HepG2 (cell line): ENCODE results near the gene BABAM2. TPM values are rescaled to one million over a fixed set of nuclear protein-coding genes. Genes with fewer than 3 reads are reported as not detected.

ENCODE experiments used
- ATAC-seq: fragments of 200-7000 bp; cut with Tn5 transposase; 3 replicates; pipeline ENCODE4 v1.9.1; 2020; ENCODE audit warnings: mild to moderate bottlenecking, moderate library complexity
- BruUV-seq: library from RNA; stranded (reverse); fragments of 400-500 nt; replicated peaks from 2 replicates; lab custom pipeline; 2021; lab: Mats Ljungman, UMichigan
- CTCF ChIA-PET: fragments of 300-600 bp; formaldehyde crosslinking; extraction: SDS; loops from one replicate; lab custom pipeline; 2021; ENCODE audit warnings: low total read pairs, inconsistent platforms, low intra/inter-chr PET ratio; lab: Yijun Ruan, JAX
- POLR2A ChIA-PET: fragments of 350-600 bp; sonication (Branson Sonifier 250); formaldehyde crosslinking; loops from one replicate; lab custom pipeline; 2020; ENCODE audit warnings: antibody characterized with exemption, inconsistent platforms; lab: Yijun Ruan, JAX
- DNase-seq: peaks from one replicate; pipeline ENCODE4 v3.0.0-alpha.2; 2015; ENCODE audit warnings: low spot score
- FAIRE-seq: peaks from 3 replicates; lab custom pipeline; 2011; peaks lifted over from hg19 to GRCh38; lab: Jason Lieb, UNC
- H2AFZ ChIP-seq: one replicate; pipeline ENCODE4 v1.6.1; 2011; ENCODE audit warnings: low read length, inconsistent platforms
- H3K27ac ChIP-seq: fragments of 300-600 bp; 3 replicates; pipeline ENCODE4 v1.8.0; 2011; ENCODE audit warnings: mixed run types, mild to moderate bottlenecking, mixed read lengths, low read length, inconsistent platforms; ENCODE audit not compliant: insufficient read depth; ENCODE audit errors: extremely low read length
- H3K27me3 ChIP-seq, 2 experiments: fragments of 200-600 bp in 1 of 2; 2 replicates in 1 of 2; 3 replicates in 1 of 2; pipeline versions ENCODE4 v1.6.0 to v1.8.0; 2011; ENCODE audit warnings: low read length in 2 of 2, mild to moderate bottlenecking in 2 of 2, moderate library complexity in 2 of 2, inconsistent platforms in 1 of 2; ENCODE audit not compliant: insufficient read depth in 2 of 2, control insufficient read depth in 1 of 2
- H3K36me3 ChIP-seq, 2 experiments: fragments of 200-600 bp in 1 of 2; replicated peaks in 1 of 2; 2 replicates in 1 of 2; 3 replicates in 1 of 2; pipeline versions ENCODE4 v1.5.1 to v1.8.0; 2011; ENCODE audit warnings: low read length in 2 of 2, inconsistent platforms in 1 of 2; ENCODE audit not compliant: insufficient read depth in 2 of 2, control insufficient read depth in 1 of 2
- H3K4me1 ChIP-seq: 2 replicates; pipeline ENCODE4 v1.5.1; 2012; ENCODE audit warnings: low read length, inconsistent platforms; ENCODE audit not compliant: insufficient read depth
- H3K4me2 ChIP-seq: 2 replicates; pipeline ENCODE4 v1.6.0; 2011; ENCODE audit warnings: low read depth, low read length, inconsistent platforms
- H3K4me3 ChIP-seq, 3 experiments: fragments of 200-600 bp in 1 of 3; sonication (generic), shearing (Covaris generic) in 1 of 3; replicated peaks in 1 of 3; 2 replicates each; pipeline ENCODE4 v1.5.1; 2011 to 2016; ENCODE audit warnings: low read length in 3 of 3, inconsistent platforms in 2 of 3, low read depth in 2 of 3, mild to moderate bottlenecking in 2 of 3, control low read depth in 1 of 3, mixed read lengths in 1 of 3; ENCODE audit not compliant: insufficient read depth in 1 of 3
- H3K79me2 ChIP-seq: one replicate; pipeline ENCODE4 v1.6.1; 2011; ENCODE audit warnings: low read length, inconsistent platforms; ENCODE audit not compliant: insufficient read depth
- H3K9ac ChIP-seq: 2 replicates; pipeline ENCODE4 v1.6.0; 2011; ENCODE audit warnings: mild to moderate bottlenecking, low read depth, low read length, inconsistent platforms; ENCODE audit not compliant: insufficient read depth
- H3K9me3 ChIP-seq: 2 replicates; pipeline ENCODE4 v1.5.1; 2012; ENCODE audit warnings: mild to moderate bottlenecking, low read length
- H4K20me1 ChIP-seq: 2 replicates; pipeline ENCODE4 v1.6.0; 2011; ENCODE audit warnings: inconsistent platforms, mild to moderate bottlenecking, low read length, moderate library complexity; ENCODE audit not compliant: insufficient read depth
- BORCS8-MEF2B ChIP-seq: sonication (generic); formaldehyde crosslinking; IDR thresholded peaks from 2 replicates; pipeline ENCODE4 v1.8.0; 2022; ENCODE audit warnings: mild to moderate bottlenecking, missing genetic modification reagents
- CHD2 ChIP-seq: IDR thresholded peaks from 2 replicates; pipeline ENCODE4 v1.6.1; 2011; ENCODE audit warnings: low read depth, low read length, improper control_type of control experiment
- GMEB1 ChIP-seq: sonication (generic); formaldehyde crosslinking; IDR thresholded peaks from 2 replicates; pipeline ENCODE4 v1.5.1; 2020; ENCODE audit warnings: missing genetic modification reagents, mild to moderate bottlenecking, borderline replicate concordance
- LCORL ChIP-seq, 2 experiments: fragments of 450-650 bp in 1 of 2; sonication (generic) in 1 of 2; formaldehyde crosslinking in 1 of 2; IDR thresholded peaks; 2 replicates each; pipeline versions ENCODE4 v1.5.0 to v1.6.1; 2017 to 2020; ENCODE audit warnings: antibody characterized with exemption in 1 of 2, missing genetic modification reagents in 1 of 2
- NRL ChIP-seq: sonication (generic); formaldehyde crosslinking; IDR thresholded peaks from 2 replicates; pipeline ENCODE4 v1.5.0; 2020; ENCODE audit warnings: missing genetic modification reagents, mild to moderate bottlenecking, moderate library complexity, borderline replicate concordance
- PLSCR1 ChIP-seq: sonication (generic); formaldehyde crosslinking; IDR thresholded peaks from 2 replicates; pipeline ENCODE4 v1.5.0; 2020; ENCODE audit warnings: missing genetic modification reagents, mild to moderate bottlenecking, borderline replicate concordance
- RFX5 ChIP-seq: IDR thresholded peaks from 2 replicates; pipeline ENCODE4 v1.6.1; 2011; ENCODE audit warnings: low read depth, low read length, improper control_type of control experiment
- THAP11 ChIP-seq: IDR thresholded peaks from 2 replicates; pipeline ENCODE4 v1.6.1; 2016; ENCODE audit warnings: missing biosample characterization, missing genetic modification reagents
- ZNF562 ChIP-seq: sonication (generic); formaldehyde crosslinking; IDR thresholded peaks from 2 replicates; pipeline ENCODE4 v1.8.0; 2022; ENCODE audit warnings: missing genetic modification reagents, borderline replicate concordance
- ZNF615 ChIP-seq: sonication (generic); formaldehyde crosslinking; IDR thresholded peaks from 2 replicates; pipeline ENCODE4 v1.5.0; 2020; ENCODE audit warnings: mild to moderate bottlenecking, missing genetic modification reagents, borderline replicate concordance
- ZNF639 ChIP-seq: conservative IDR thresholded peaks from 2 replicates; pipeline ENCODE4 v1.6.1; 2018; ENCODE audit warnings: missing genetic modification reagents
- WGBS: methylation state at CpG from one replicate; pipeline ENCODE4 v1.1.6; 2017; ENCODE audit warnings: low lambda C conversion rate; 5-methylcytosine and 5-hydroxymethylcytosine counted together
- in situ Hi-C: cut with HindIII; loops from 2 replicates; pipeline ENCODE4 v1.10.0; 2017; ENCODE audit warnings: low pct_unique_long_range_greater_than_20kb; ENCODE audit not compliant: extremely low pct_ligation_motif_present
- intact Hi-C: fragments of 100-400 bp; cut with micrococcal nuclease; formaldehyde crosslinking; loops from one replicate; pipeline ENCODE4 v1.10.0; 2022; ENCODE audit not compliant: unreplicated experiment
- polyA plus RNA-seq, 8 experiments: library from polyadenylated mRNA; depleted of rRNA in 3 of 8; stranded (reverse) in 7 of 8; unstranded in 1 of 8; fragments of >200 nt; fragmentation: Illumina TruSeq in 4 of 8; extraction: Trizol in 4 of 8; gene quantifications; 2 replicates each; pipeline versions ENCODE4 v1.2.1 to v1.2.3, GENCODE V29; 2011 to 2016; ENCODE audit warnings: low read depth in 4 of 8, missing spikeins in 1 of 8, mixed read lengths in 1 of 8; ENCODE audit not compliant: insufficient read depth in 1 of 8
- total RNA-seq, 5 experiments: library from RNA; depleted of rRNA; stranded (reverse); fragments of >200 nt; fragmentation: Illumina TruSeq; extraction: Trizol; gene quantifications; 2 replicates each; pipeline ENCODE4 v1.2.3, GENCODE V29; 2016; ENCODE audit warnings: low read depth in 1 of 5
- TF ChIP-seq, protein P1 (sequence below): sonication (generic); formaldehyde crosslinking; IDR thresholded peaks from 2 replicates; pipeline ENCODE4 v1.4.0; 2020; ENCODE audit warnings: missing genetic modification reagents
- TF ChIP-seq, protein P2 (sequence below): sonication (generic); formaldehyde crosslinking; IDR thresholded peaks from 2 replicates; pipeline ENCODE4 v1.9.0; 2022; ENCODE audit warnings: missing genetic modification reagents, mild to moderate bottlenecking, borderline replicate concordance
- TF ChIP-seq, protein P3 (sequence below): IDR thresholded peaks from 2 replicates; pipeline ENCODE4 v1.6.1; 2012; ENCODE audit warnings: low read depth, low read length, improper control_type of control experiment

BABAM2 gene
- total and polyA plus RNA-seq, 2 of the 13 experiments (the other 11 are each of a cell fraction or from before 2014, with no cell fraction given): 24.9 to 28.0 TPM

GRCh38 chr2:28108143-28108542 is 217.6 kb downstream of the BABAM2 start:
- Histone ChIP-seq H3K27ac (no peak overlapping the region), H3K4me1 (no peaks in the 10 kb centered on the region), H3K4me3 (no peak overlapping the region), H3K27me3 (no peaks in the 10 kb centered on the region), H3K79me2 (no peaks in the 10 kb centered on the region), H3K9me3 (no peaks in the 10 kb centered on the region), H3K4me2 (no peak overlapping the region), H4K20me1 (no peaks in the 10 kb centered on the region), H2AFZ (no peak overlapping the region), H3K36me3 (no peaks in the 10 kb centered on the region), H3K9ac (no peak overlapping the region)
- WGBS: 93% methylated on average over 2 of the region's 2 CpGs
- FAIRE-seq (no peak), ATAC-seq (no peak), DNase-seq (no peak)
- BruUV-seq: no TSS peak
- ChIA-PET CTCF (no interaction called here), POLR2A (no interaction called here)
- intact Hi-C loops: no loop called here
- in situ Hi-C loops: no loop called here
- no peak for TF ChIP-seq ZNF562 (CRISPR knock-in tag)
- TF ChIP-seq PLSCR1 (CRISPR knock-in tag): no peak
- no peak for TF ChIP-seq ZNF615 (CRISPR knock-in tag)
- no peak for TF ChIP-seq ZNF639 (CRISPR knock-in tag)
- TF ChIP-seq BORCS8-MEF2B (CRISPR knock-in tag): no peak
- no peak for TF ChIP-seq RFX5
- TF ChIP-seq, protein P1, sequence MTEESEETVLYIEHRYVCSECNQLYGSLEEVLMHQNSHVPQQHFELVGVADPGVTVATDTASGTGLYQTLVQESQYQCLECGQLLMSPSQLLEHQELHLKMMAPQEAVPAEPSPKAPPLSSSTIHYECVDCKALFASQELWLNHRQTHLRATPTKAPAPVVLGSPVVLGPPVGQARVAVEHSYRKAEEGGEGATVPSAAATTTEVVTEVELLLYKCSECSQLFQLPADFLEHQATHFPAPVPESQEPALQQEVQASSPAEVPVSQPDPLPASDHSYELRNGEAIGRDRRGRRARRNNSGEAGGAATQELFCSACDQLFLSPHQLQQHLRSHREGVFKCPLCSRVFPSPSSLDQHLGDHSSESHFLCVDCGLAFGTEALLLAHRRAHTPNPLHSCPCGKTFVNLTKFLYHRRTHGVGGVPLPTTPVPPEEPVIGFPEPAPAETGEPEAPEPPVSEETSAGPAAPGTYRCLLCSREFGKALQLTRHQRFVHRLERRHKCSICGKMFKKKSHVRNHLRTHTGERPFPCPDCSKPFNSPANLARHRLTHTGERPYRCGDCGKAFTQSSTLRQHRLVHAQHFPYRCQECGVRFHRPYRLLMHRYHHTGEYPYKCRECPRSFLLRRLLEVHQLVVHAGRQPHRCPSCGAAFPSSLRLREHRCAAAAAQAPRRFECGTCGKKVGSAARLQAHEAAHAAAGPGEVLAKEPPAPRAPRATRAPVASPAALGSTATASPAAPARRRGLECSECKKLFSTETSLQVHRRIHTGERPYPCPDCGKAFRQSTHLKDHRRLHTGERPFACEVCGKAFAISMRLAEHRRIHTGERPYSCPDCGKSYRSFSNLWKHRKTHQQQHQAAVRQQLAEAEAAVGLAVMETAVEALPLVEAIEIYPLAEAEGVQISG (CRISPR knock-in tag): no peak
- TF ChIP-seq CHD2: no peak
- TF ChIP-seq THAP11: no peak
- TF ChIP-seq, protein P2, sequence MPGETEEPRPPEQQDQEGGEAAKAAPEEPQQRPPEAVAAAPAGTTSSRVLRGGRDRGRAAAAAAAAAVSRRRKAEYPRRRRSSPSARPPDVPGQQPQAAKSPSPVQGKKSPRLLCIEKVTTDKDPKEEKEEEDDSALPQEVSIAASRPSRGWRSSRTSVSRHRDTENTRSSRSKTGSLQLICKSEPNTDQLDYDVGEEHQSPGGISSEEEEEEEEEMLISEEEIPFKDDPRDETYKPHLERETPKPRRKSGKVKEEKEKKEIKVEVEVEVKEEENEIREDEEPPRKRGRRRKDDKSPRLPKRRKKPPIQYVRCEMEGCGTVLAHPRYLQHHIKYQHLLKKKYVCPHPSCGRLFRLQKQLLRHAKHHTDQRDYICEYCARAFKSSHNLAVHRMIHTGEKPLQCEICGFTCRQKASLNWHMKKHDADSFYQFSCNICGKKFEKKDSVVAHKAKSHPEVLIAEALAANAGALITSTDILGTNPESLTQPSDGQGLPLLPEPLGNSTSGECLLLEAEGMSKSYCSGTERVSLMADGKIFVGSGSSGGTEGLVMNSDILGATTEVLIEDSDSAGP (CRISPR knock-in tag): no peak
- TF ChIP-seq, protein P3, sequence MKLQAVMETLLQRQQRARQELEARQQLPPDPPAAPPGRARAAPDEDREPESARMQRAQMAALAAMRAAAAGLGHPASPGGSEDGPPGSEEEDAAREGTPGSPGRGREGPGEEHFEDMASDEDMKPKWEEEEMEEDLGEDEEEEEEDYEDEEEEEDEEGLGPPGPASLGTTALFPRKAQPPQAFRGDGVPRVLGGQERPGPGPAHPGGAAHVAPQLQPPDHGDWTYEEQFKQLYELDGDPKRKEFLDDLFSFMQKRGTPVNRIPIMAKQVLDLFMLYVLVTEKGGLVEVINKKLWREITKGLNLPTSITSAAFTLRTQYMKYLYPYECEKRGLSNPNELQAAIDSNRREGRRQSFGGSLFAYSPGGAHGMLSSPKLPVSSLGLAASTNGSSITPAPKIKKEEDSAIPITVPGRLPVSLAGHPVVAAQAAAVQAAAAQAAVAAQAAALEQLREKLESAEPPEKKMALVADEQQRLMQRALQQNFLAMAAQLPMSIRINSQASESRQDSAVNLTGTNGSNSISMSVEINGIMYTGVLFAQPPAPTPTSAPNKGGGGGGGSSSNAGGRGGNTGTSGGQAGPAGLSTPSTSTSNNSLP: no peak
- no peak for TF ChIP-seq NRL
- no peak for TF ChIP-seq GMEB1
- no peak for TF ChIP-seq LCORL (IDR thresholded peaks at IDR 0.05)
- no peak for TF ChIP-seq LCORL (CRISPR knock-in tag; IDR thresholded peaks at IDR 0.05)
